Mesodermal cell (in vitro differentiated cells): ENCODE data around the gene SMG6.

Source experiments
- H3K27ac ChIP-seq: 2 replicates; pipeline ENCODE4 v1.7.0; 2013; ENCODE audit warnings: mild to moderate bottlenecking, low read depth, low read length, moderate library complexity; ENCODE audit not compliant: severe bottlenecking
- H3K36me3 ChIP-seq: 2 replicates; pipeline ENCODE4 v1.7.1; 2013; ENCODE audit warnings: mild to moderate bottlenecking, low read length, moderate library complexity; ENCODE audit not compliant: control insufficient read depth, insufficient read depth
- H3K4me1 ChIP-seq: one replicate; pipeline ENCODE4 v1.7.1; 2013; ENCODE audit warnings: mild to moderate bottlenecking, low read length; ENCODE audit not compliant: insufficient read depth, control insufficient read depth, poor library complexity, severe bottlenecking
- H3K4me3 ChIP-seq: 2 replicates; pipeline ENCODE4 v1.7.0; 2013; ENCODE audit warnings: low read length, control low read depth, mild to moderate bottlenecking; ENCODE audit not compliant: insufficient read depth, poor library complexity, severe bottlenecking; ENCODE audit errors: extremely low read depth
- H3K9me3 ChIP-seq: 2 replicates; pipeline ENCODE4 v1.7.1; 2013; ENCODE audit warnings: mild to moderate bottlenecking, low read length, moderate library complexity; ENCODE audit not compliant: control insufficient read depth
- WGBS, 2 experiments: methylation state at CpG; one replicate each; pipeline ENCODE4 v1.1.5; 2013; ENCODE audit warnings: missing lambda C conversion rate in 2 of 2; ENCODE audit not compliant: insufficient coverage in 2 of 2; 5-methylcytosine and 5-hydroxymethylcytosine counted together

The SMG6 gene

DNA sequence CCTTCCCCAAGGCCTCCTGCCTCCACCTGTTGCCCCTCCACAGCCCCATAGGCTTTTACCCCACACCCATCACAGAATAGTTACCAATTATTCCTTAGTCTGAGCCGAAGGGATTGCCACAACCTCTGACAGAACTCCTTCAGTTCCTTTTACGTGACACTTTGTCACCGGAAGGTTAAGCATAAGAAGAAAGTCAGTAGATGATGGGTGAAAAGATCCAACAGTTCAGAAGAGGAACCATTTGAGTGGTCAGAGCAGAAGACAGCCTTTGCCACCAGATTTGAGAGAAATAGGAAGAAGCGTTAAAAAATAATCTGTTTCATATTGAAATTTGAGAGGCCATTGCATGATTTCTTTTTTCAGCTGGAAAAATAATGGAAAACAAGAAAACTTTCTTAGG lies 1.3 kb upstream of the SMG6 start:
- Histone ChIP-seq H3K36me3 (peaks cover 25% of the 10 kb centered on the region), H3K4me3 (no peak overlapping the region), H3K4me1 (peaks cover 4% of the 10 kb centered on the region), H3K9me3 (no peaks in the 10 kb centered on the region), H3K27ac (no peak overlapping the region)
- WGBS, 2 experiments, result 97 to 100% methylated on average over 3 to 4 of the region's 4 CpGs

DNA sequence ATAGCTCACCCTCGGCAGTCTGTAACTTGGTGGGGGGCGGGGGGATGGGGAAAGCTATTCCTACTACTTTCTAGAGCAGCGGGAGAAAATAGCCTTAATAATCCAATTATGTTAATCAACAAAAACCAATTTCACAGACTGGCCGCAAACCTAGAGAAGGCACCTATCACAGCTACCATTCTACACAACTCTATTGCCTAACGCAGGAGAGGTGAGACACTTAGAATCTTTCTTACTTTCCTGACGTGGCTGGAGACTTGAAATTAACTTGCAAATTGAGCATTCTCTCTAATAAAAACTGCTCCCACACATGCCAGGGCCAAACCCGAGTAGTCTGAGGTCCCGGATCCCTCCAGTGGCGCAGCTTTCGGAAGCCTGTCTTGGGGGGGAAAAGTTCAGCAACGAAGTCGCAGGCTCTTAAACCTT lies 794 bp downstream of the SMG6 start:
- peaks cover 39% of the 10 kb centered on the region for H3K36me3 ChIP-seq
- peaks cover 4% of the 10 kb centered on the region for H3K4me1 ChIP-seq
- peak overlapping the region; percentile 93 for H3K27ac ChIP-seq
- peak overlapping the region; percentile 94 for H3K4me3 ChIP-seq
- 0% methylated on average over 7 to 10 of the region's 12 CpGs for WGBS, 2 experiments
- no peaks in the 10 kb centered on the region for H3K9me3 ChIP-seq

DNA sequence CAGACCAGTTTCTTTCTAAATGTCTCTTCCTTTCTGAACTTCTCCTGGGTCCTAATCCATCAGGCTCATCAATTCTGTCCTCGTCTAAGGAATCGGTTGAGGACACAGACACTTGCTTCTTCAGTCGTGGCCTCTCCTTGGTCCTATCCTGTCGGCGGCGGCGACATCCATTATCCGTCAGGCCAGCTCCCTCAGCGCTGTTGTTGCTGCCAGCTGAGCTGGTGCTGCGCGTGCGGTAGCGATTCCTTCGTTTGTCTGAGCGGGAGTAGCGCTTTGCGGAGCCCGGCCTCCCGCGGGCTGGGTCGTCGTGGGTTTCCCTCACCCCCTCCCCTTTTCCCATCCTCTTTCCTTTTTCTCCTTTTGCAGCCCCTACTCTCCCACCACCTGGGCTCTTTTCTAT lies 3.8 kb downstream of the SMG6 start:
- no peaks in the 10 kb centered on the region for H3K9me3 ChIP-seq
- H3K36me3 ChIP-seq, result peaks cover 69% of the 10 kb centered on the region
- peaks cover 7% of the 10 kb centered on the region for H3K4me1 ChIP-seq
- H3K27ac ChIP-seq, result no peak overlapping the region
- no peak overlapping the region for H3K4me3 ChIP-seq
- WGBS, 2 experiments, result 95 to 97% methylated on average over 12 to 22 of the region's 22 CpGs

DNA sequence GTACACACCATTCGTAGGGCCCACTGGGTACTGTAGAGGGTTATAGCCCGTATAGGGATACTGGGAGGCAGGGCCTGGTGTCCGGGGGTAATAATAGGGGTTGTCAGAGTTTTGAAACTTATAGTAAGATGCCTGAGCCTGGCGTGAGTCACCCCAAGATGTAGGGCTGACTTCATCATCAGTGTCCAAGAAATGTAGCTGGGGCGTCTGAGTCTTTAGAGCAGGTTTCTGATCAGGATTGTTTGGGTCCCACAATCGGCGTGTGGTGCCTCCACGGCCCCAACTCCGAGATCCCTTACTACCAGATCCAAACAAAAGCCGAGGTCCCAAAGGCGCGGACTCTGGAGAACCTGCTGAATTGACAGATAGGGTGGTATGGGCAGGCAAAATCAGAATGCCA lies 4.4 kb downstream of the SMG6 start:
- H3K36me3 ChIP-seq, result peaks cover 73% of the 10 kb centered on the region
- WGBS, 2 experiments, result 96 to 98% methylated on average over 11 to 12 of the region's 12 CpGs
- H3K4me1 ChIP-seq, result peaks cover 7% of the 10 kb centered on the region
- no peaks in the 10 kb centered on the region for H3K9me3 ChIP-seq
- no peak overlapping the region for H3K4me3 ChIP-seq
- H3K27ac ChIP-seq, result no peak overlapping the region

DNA sequence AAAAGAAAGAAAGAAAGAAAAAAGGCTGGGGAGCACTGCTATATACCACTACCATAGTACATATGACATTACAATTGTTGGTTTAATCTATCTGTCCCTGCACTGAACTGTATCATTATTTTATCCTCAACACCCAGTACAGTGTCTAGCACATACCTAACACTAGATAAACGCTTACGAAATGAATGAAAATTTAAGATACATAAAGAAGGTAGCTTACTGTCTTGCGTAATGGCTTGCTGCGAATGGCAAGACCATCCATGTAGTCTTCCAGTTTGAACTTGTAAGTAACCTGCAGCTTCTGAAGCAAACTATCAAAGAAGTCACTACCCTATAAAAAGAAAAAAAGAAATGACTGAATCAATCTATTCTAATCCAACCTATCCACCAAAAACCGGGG lies 6.6 kb downstream of the SMG6 start:
- H3K27ac ChIP-seq, result no peak overlapping the region
- H3K4me1 ChIP-seq, result peaks cover 13% of the 10 kb centered on the region
- H3K9me3 ChIP-seq, result no peaks in the 10 kb centered on the region
- H3K4me3 ChIP-seq, result no peak overlapping the region
- 95 to 100% methylated on average over 1 to 4 of the region's 5 CpGs for WGBS, 2 experiments
- peaks cover 92% of the 10 kb centered on the region for H3K36me3 ChIP-seq

DNA sequence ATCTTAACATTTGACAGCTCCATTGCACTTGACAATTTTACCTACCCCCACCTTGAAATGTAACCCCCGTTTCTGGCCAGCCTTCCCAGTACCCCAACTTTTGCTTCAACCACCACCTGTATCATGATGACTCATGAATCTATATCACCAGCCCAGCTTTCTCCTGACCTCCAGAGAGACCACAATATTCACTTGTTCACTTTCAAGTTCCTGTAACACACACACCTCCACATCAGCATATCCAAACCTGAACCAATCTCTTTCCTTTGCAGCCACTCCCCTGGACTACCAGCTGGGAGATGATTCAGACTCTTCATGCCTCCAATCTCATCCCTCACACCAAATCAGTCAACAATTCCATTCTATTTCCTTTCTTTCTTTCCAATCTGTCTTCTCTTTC lies 8.0 kb downstream of the SMG6 start:
- H3K9me3 ChIP-seq, result no peaks in the 10 kb centered on the region
- WGBS, 2 experiments, result 100% methylated on average over 1 of the region's 1 CpG
- no peak overlapping the region for H3K27ac ChIP-seq
- peaks cover 15% of the 10 kb centered on the region for H3K4me1 ChIP-seq
- H3K36me3 ChIP-seq, result peaks cover 93% of the 10 kb centered on the region
- H3K4me3 ChIP-seq, result no peak overlapping the region

DNA sequence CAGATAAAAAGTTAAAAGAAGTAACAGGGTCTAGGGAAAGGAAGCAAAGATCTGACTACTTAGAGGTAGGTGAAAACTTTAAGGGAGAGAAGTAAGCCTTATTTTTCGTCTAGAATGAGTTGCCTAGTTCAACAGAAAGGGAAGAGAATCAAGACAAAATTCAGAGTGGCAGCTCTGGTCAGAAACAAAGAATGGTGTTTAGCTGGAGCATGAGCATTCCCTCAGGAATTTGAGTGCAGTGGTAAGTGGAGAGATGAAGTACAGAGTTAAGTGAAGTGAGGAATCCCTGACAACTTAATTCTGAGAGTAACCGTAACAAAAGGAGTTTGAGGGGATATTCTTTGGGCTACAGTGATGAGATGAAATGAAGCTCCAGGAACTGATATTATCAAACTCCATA lies 11.5 kb downstream of the SMG6 start:
- H3K9me3 ChIP-seq, result no peaks in the 10 kb centered on the region
- H3K27ac ChIP-seq, result peak overlapping the region; percentile 78
- WGBS, 2 experiments, result 86% methylated on average over 2 of the region's 2 CpGs
- peaks cover 15% of the 10 kb centered on the region for H3K4me1 ChIP-seq
- peaks cover 93% of the 10 kb centered on the region for H3K36me3 ChIP-seq
- no peak overlapping the region for H3K4me3 ChIP-seq

DNA sequence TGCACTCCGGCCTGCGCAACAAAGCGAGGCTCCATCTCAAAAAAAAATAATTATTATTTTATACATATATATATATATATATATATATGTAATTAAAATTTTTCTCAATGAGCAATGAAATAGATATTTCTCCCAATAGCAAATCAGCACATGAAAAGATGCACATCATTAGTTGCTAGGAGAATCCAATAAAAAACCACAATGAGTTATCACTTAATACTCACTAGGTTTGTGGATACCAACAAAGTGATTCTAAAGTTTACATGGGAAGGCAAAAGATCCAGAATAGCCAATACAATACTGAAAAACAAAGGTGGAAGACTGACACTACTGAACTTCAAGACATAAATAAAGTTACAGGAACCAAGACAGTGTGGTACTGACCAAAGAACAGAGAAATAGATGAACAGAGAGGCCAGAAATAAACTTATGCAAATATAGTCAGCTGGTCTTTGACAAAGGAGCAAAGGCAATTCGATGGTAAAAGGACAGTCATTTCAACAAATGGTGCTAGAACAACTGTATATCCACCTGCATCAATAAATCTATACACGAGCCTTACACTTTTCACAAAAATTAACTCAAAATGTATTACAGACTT lies 13.6 kb downstream of the SMG6 start:
- Histone ChIP-seq H3K36me3 (peaks cover 93% of the 10 kb centered on the region), H3K9me3 (no peaks in the 10 kb centered on the region), H3K27ac (no peak overlapping the region), H3K4me1 (peaks cover 12% of the 10 kb centered on the region), H3K4me3 (no peak overlapping the region)
- WGBS, 2 experiments, result 94 to 100% methylated on average over 2 of the region's 5 CpGs

DNA sequence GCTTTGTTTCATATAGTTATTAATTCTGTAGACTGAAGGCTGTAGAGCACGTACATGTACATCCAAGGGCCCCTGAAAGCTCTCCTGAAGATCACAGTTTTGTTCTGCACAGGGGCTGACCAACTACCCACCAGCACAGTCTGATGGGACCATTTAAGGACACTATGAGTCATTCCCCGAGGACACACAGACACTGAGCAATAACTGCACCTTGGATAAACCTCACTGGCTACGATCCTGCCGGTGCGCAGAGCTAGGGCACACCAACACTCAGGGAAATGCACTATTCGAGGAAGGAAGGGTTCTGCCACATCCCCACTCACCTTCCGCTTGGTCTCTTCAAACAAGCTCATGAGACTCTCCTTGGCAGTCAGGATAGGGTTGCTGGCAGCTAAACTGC lies 20.3 kb downstream of the SMG6 start:
- H3K4me3 ChIP-seq, result no peak overlapping the region
- H3K9me3 ChIP-seq, result no peaks in the 10 kb centered on the region
- H3K4me1 ChIP-seq, result peaks cover 10% of the 10 kb centered on the region
- no peak overlapping the region for H3K27ac ChIP-seq
- H3K36me3 ChIP-seq, result peaks cover 91% of the 10 kb centered on the region
- WGBS, 2 experiments, result 96 to 98% methylated on average over 5 to 7 of the region's 7 CpGs

DNA sequence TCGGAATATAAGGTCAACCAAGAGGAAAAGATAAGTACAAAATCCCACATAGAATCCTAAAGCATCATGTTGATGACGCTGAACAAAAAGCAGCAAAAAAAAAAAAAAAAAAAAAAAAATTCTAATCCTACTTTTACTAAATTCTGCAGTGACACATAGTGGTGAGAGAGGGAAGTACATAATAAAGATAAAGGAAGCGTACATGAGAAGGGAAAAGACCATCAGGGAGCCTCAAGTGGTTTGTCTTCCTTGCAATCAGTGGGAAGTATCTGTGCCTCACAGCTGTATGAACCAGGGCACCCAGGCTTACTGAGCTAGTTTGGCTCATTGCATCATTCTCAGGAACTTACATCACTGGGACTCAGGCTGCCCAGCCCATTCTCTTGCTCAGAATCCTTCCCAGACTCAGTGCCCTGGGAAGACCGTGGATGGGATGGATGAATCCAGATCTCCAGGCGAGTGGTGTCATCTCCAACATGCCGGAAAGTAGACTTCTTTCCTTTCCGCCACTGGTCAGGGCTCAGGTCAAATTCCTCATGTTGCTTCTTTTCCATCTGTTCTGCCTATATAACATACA lies 21.2 kb downstream of the SMG6 start:
- Histone ChIP-seq H3K4me3 (no peak overlapping the region), H3K27ac (peak overlapping the region; percentile 41), H3K36me3 (peaks cover 90% of the 10 kb centered on the region), H3K4me1 (peaks cover 10% of the 10 kb centered on the region), H3K9me3 (no peaks in the 10 kb centered on the region)
- 95% methylated on average over 3 to 4 of the region's 7 CpGs for WGBS, 2 experiments

DNA sequence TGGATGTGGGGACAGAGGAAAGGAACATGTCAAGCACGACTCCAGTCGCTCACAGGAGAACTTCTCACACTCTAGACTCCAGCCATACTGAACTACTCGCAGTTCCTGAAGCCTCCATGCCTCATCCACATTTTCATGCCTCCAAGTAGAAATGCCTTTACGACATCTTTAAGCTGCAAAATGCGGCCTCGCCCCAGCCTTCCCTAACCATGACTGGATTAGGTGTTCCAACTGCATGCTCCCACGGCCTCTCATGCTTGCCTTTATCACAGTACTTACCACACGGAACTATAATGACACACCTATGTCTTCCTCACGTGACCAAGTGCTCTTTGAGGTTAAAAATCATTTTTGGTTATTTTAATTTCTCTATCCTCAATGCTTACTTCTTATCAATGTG lies 23.9 kb downstream of the SMG6 start:
- no peak overlapping the region for H3K4me3 ChIP-seq
- H3K9me3 ChIP-seq, result no peaks in the 10 kb centered on the region
- peaks cover 10% of the 10 kb centered on the region for H3K4me1 ChIP-seq
- H3K27ac ChIP-seq, result no peak overlapping the region
- H3K36me3 ChIP-seq, result peaks cover 82% of the 10 kb centered on the region
- 95 to 96% methylated on average over 6 to 7 of the region's 9 CpGs for WGBS, 2 experiments
